ENCODE data around the gene ZG16.

Gene ZG16

DNA sequence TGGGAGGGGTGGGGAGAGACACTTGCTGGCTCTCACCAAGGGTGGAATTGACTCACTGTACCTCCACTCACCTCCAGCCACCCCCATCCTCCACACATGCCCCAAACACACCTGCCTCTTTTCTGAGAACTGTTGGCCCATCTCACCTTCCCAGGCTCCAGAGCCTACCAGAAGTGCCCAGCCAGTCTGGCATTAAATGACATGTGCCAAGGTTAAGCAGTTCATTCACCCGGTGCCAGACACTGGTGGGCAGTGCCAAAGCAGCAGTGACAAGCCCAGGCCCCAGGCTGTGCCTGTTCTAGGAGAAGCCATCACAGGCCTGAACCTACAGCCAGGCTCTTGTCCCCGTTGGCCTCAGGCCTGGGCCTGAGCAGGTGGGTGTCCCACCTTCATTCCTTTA lies 53.4 kb downstream of the ZG16 start:
- no peak overlapping the region for H3K4me3 ChIP-seq (replicated peaks; ENCODE audit: low read depth, low read length)
- no peak for DNase-seq (ENCODE audit: extremely low read depth, low read depth)
- TF ChIP-seq, protein P1, sequence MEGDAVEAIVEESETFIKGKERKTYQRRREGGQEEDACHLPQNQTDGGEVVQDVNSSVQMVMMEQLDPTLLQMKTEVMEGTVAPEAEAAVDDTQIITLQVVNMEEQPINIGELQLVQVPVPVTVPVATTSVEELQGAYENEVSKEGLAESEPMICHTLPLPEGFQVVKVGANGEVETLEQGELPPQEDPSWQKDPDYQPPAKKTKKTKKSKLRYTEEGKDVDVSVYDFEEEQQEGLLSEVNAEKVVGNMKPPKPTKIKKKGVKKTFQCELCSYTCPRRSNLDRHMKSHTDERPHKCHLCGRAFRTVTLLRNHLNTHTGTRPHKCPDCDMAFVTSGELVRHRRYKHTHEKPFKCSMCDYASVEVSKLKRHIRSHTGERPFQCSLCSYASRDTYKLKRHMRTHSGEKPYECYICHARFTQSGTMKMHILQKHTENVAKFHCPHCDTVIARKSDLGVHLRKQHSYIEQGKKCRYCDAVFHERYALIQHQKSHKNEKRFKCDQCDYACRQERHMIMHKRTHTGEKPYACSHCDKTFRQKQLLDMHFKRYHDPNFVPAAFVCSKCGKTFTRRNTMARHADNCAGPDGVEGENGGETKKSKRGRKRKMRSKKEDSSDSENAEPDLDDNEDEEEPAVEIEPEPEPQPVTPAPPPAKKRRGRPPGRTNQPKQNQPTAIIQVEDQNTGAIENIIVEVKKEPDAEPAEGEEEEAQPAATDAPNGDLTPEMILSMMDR (IDR thresholded peaks at IDR 0.05; ENCODE audit: low read depth, low read length, missing control alignments) = no peak
